ENCODE data around the gene CLEC18C.
"Not testable (repeated sequence)": the region's sequence is repeated elsewhere in the genome, so short reads cannot be mapped to it uniquely, and the experiment has no call there.

CLEC18C gene

DNA sequence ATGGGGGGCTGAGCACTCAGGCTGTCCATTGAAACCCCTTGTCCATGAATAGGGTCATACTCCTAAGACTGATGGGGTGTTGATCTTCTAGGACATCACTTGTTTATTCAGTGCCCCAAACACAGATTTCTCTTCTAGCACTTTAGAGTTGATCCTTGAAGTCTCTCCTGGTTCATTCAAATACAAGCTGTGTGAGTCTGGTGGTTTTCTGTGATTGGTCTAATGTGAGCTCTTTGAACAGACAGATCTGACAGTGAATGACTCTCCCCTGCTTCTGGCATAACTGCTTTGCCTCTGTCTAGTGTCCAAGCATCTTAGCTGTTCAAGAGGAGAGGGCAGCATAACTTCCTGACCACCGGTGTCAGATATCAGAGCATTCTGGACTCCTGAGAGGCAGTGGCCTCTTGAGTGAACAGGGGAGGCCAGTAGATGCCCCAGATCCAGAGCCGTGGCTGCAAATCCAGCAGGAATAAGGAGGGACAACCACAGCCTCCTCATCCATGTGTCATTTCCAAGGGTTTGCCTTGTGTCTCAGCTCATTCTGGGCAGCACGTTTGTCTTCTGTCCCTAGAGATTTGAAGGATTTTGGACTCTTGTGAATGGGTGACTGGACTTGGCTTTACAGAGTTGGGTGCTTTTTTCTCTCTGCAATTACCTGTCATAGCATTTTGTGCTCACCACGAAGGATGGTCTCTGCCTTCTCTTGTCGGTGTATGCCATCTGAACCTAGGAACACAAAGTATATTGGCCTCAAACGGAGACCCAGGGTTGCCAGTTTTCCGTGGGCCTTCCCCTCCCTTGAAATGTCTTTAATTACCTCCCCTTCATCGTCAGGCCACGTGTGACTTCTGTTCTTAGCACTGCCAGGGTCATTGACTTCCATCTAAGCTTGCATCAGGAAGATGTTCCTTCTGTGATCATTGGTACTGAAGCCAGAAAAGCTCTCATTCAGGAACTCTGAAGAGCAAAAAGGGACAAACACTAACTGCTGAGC, 13.9 kb upstream of the CLEC18C start:
- no peak for DNase-seq

GRCh38 chr16:70160388-70160787, 13.2 kb upstream of the CLEC18C start:
- DNase-seq: no peak

GRCh38 chr16:70160821-70161220, 12.8 kb upstream of the CLEC18C start:
- DNase-seq: no peak

DNA sequence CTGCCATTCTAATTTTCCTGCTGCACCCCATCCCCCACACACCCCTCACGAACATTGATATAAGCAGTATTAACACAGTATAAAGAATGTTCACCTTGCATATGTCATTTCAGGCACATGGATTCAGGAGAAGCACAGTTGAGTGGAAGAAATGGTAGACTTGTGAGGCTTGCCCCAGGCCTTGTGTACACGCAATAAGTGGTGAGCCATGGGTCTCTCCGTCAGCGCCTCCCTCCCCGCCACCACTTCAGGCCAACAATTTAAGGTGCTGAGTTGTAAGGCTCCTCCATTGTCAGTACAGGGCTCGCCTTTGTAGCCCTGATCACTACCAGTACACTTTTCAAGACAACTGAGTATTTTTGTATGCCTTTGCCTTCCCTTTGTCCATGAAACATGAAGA, 12.2 kb upstream of the CLEC18C start:
- no peak for DNase-seq

DNA sequence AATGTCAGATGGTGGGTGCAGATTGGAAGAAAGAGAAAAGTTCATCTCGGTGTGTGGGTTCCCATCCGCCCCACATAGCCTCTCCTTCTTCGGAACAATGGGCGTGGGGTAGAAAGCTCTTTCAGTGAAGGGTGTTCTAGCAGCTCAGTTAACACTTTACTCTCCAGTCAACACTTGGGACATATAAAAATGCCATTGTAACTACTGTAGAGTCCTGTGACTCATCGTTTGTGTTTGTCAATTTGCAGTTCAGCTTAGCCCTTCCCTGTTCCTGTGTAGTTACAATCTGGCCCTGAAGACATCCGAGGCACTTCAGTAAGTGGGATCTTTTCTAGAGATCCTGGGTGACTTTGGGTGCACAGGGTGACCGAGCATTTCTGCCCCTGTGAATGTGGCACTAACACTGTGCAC, 11.5 kb upstream of the CLEC18C start:
- DNase-seq: no peak

DNA sequence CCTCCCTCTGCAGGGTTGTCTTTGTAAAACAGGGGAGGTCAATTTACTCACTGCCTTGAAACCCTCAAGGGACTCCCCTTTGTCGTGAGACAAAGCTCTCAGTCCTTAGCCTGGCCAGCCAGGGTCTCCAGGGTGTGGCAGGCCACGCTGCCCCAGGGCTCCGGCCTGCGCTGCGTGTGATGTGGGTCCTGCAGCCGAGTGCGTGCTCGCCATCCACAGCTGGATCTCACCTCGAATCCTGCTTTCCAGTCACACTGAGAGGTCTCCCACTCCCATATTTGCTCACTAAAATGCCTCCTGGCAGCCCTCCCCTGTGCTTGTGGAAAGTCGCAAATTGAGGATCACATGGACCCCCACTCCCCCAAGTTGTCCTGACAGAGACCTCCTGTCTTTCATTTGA, 10.0 kb upstream of the CLEC18C start:
- DNase-seq: no peak

GRCh38 chr16:70166688-70167087, 6.9 kb upstream of the CLEC18C start:
- DNase-seq: not testable (repeated sequence)

DNA sequence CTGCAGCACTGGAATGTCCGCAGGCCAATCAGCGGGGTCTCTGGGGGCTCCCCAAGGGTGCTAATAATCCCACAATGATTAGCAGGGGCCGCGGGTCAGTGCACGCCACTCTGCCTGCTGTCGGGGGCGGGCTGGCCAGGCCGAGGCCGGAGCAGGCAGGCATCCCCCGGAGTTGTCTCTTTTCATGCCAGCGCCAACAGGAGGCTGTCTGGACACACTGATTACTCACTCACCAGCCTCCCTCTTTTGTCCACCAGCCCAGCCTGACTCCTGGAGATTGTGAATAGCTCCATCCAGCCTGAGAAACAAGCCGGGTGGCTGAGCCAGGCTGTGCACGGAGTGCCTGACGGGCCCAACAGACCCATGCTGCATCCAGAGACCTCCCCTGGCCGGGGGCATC, 329 bp downstream of the CLEC18C start:
- not testable (repeated sequence) for DNase-seq

DNA sequence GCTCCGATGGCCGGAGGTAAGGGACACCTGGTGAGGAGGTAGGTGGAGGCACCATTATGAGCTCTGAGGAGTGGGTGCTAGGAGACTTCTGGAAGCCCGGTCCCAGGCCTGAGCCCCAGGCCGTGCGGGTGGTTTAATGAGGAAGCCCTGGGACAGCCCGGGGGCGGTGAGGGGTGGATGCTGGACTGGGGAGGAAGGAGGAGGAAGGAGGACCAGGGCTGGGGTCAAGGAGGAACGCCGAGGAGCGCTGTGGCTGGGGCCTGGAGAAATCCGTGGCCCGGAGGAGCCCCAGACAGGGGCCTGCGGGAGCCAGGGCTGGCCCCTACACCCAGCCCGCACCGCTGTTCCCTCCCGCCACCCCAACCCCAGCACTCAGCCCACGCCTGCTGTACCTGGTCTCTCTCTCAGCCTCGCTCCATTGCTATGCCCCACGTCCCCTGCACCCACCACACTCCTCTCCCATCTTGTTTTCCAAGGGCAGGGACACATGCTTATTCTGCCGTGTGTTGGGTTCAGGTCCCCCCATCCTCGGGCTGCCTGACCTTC, 873 bp downstream of the CLEC18C start:
- not testable (repeated sequence) for DNase-seq

DNA sequence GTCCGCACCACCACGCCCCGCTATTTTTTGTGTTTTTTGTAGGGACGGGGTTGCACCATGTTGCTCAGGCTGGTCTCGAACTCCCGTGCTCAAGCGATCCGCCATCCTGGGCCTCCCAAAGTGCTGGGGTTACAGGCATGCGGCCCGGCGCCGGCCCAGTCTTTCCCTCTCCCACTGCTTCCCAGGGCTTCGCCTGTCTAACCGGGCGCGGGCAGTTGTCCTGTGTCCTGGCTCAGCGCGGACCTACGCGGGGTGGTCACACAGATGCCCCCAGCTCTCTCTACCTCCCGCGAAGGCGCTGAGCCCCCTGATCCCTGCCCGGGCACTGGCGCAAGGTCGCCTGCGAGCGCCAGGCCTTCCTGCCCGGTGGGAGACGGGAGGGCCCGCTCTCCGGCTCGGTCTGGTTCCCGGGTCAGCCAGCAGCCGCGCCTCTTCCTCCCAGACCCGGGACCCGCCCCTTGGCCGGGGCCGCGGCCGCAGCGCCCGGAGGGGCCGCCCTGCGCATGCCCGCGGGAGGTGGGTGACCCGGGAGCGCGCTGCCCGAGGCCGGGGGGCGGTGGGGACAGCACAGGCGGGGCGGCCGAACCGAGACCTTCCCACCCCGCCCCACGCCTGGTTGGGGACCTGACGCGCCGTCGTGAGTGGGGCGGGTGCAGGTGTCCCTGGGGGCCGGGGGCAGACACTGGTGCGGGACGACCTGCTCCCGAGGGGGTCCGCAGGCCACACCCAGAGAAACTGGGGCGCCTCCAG, 14.4 kb downstream of the CLEC18C start:
- DNase-seq: not testable (repeated sequence)

DNA sequence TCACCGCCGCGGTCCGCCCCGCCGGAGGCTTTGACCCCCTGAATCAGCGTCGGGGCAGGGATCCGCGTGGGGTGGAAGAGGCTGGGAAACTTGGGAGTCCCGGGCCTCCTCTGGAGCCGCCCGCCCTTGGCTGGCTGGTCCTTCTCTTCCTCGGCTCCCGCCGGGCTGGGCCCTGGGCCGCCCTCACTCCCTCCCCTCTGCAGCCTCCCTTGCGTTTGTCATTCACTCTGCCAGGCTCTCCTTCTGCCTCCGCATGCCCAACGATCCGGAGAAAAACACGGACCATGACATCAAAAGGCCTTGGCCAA, 15.0 kb downstream of the CLEC18C start:
- not testable (repeated sequence) for DNase-seq

DNA sequence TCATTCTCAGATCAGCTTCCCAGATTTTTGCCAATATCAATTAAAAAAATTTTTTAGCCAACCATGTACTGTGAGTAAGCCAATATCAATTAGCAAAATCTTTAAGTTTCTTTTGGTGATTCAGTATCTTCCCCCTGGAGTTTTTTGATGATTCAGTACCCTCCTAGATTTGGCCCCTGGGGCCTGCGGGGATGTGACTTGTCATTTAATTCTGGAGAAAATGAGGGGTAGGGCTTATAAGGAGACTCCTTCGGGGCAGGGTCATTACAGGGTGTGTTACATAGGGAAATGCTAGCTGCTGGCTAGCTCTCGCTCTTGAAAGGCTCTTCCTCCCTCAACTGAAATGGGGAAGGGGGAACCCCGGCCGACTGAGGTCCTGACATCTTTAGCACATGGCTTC, 17.0 kb downstream of the CLEC18C start:
- not testable (repeated sequence) for DNase-seq

GRCh38 chr16:70196683-70197300, 23.2 kb downstream of the CLEC18C start:
- not testable (repeated sequence) for DNase-seq

DNA sequence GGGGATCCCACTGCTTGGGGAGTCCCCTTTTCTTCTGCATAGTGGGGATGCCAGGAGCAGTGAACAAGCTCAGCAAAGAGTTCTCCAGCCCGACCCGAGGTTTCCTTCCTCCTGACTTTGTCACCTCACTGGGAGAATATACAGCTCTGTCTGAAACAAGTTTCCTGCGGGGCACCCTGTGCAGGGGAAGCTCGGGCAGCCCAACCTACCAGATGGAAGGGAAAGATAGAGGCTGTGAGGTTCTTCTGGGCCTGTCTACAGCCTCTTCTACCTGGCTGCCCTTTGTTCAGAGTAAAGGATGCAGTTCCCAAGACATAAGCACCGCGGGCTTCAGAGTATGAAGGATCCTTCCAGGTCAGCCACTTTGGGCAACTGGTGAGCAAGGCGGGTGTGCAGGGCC, 24.0 kb downstream of the CLEC18C start:
- not testable (repeated sequence) for DNase-seq

DNA sequence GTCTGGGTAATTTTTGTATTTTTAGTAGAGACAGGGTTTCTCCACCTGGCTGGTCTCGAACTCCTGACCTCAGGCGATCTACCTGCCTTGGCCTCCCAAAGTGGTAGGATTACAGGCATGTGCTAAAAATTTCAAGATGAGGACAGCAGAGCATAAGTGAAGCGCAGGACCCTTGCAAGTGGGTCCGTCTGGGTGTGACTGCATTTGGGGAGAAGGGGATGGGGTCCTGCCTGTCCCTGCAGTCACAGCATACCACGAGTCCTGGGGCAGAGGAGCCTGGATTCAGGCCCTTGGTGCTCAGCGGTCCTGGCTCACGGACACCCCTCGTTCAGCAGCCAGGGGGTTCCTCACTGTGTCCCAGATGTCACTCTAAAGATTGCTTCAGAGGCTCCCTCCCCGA, 24.6 kb downstream of the CLEC18C start:
- DNase-seq: not testable (repeated sequence)

GRCh38 chr16:70198666-70199065, 25.1 kb downstream of the CLEC18C start:
- not testable (repeated sequence) for DNase-seq

DNA sequence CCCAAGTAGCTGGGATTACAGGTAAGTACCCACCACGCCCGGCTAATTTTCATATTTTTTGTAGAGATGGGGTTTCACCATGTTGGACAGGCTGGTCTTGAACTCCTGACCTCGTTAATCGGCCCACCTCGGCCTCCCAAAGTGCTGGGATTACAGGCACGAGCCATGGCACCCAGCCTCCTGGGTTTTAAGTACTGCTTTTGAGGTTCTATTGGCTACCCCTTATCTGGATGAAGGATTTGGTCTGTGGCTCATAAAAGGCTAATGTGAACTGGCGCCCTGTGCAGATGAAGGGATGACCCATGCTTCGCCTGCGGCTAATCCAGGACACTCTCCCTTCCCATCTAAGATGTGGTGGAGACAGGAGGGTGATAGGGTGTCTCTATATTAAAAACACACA, 25.6 kb downstream of the CLEC18C start:
- DNase-seq: not testable (repeated sequence)

- DNase-seq: not testable (repeated sequence)
These were observed 26.5 kb downstream of the CLEC18C start for GRCh38 chr16:70200063-70200462.

DNA sequence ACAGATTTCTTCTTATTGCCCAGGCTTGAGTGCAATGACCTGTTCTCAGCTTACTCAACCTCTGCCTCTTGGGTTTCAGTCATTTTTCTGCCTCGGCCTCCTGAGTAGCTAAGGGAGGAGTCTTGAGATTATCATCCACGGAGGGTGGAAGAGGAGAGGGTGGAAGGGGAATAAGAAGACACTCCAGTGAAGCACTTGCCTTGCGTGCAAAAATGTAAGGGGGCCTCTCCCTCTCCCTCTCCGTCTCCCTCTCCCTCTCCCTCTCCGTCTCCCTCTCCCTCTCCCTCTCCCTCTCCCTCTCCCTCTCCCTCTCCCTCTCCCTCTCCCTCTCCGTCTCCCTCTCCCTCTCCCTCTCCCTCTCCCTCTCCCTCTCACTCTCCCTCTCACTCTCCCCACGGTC, 29.9 kb downstream of the CLEC18C start:
- DNase-seq: not testable (repeated sequence)

- DNase-seq: not testable (repeated sequence)
These were observed 30.4 kb downstream of the CLEC18C start for GRCh38 chr16:70204010-70204409.

DNA sequence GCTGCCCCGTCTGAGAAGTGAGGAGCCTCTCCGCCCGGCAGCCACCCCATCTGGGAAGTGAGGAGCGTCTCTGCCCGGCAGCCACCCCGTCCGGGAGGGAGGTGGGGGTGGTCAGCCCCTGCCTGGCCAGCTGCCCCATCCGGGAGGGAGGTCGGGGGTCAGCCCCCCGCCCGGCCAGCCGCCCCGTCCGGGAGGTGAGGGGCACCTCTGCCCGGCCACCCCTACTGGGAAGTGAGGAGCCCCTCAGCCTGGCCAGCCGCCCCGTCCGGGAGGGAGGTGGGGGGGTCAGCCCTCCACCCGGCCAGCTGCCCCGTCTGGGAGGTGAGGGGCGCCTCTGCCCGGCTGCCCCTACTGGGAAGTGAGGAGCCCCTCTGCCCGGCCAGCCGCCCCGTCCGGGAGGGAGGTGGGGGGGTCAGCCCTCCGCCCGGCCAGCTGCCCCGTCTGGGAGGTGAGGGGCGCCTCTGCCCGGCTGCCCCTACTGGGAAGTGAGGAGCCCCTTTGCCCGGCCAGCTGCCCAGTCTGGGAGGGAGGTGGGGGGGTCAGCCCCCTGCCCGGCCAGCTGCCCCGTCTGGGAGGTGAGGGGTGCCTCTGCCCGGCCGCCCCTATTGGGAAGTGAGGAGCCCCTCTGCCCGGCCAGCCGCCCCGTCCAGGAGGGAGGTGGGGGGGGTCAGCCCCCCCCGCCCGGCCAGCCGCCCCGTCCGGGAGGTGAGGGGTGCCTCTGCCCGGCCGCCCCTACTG, 31.2 kb downstream of the CLEC18C start:
- not testable (repeated sequence) for DNase-seq

DNA sequence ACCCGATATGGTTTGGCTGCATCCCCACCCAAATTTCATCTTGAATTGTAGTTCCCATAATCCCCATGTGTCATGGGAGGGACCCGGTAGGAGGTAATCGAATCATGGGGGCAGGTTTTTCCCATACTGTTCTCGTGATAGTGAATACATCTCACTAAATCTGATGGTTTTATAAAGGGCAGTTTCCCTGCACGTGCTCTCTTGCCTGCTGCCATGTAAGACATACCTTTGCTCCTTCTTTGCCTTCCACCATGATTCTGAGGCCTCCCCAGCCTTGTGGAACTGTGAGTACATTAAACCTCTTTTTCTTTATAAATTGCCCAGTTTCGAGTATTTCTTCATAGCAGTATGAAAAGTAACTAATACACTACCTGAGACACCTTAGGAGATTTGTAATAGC, 32.8 kb downstream of the CLEC18C start:
- DNase-seq: not testable (repeated sequence)
